ENCODE measurements around the gene TMEM91.
"Not testable (repeated sequence)": the region's sequence is repeated elsewhere in the genome, so short reads cannot be mapped to it uniquely, and the experiment has no call there.

The TMEM91 gene
- 7.8 to 10.3 reads per million in 2 donors for total RNA-seq

DNA sequence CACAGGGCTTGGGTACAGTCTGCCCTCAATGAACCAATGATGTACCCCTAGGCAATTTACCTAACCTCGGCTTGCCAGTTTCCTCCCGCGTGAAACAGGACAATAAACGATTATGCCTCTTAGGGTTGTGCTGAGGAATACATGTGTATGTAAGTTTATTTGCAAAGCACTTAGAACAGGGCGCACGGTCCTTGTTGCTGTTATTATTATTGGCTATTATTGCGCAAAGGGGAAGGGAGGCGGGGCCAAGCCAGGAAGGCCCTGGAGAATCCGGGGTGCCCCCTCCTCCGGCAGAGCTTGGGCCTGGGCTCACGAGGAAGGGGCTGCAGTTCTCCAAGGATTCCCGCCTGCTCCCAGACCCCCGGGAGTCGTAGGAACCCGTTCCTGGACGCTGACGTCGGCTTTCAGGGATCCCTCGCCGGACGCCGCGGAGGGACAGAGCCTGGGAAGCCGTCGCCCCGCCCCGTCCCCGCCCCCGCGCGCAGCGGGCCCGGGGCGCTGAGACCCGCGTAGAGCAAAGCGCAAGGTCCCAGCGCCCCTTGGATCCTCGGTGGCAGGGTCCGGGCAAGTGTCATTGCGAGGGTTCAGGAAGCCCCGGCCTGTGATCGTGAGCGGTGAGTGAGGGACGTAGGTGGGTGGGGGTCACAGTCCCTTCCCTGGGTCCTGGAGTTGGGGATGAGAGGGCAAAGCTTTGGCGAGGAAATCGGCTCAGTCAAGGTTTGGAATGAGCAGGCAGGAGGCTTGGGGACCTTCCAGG lies at the start of gene TMEM91:
Gene TMEM91, plus strand, starts transcription at position 293 of the 757 bp plus-strand sequence. CDS start 1,777 bp downstream, outside the sequence.
- no peak for DNase-seq

- no peak for DNase-seq
Observed at GRCh38 chr19:41327076-41327575, 49.2 kb upstream of the TMEM91 start.

DNA sequence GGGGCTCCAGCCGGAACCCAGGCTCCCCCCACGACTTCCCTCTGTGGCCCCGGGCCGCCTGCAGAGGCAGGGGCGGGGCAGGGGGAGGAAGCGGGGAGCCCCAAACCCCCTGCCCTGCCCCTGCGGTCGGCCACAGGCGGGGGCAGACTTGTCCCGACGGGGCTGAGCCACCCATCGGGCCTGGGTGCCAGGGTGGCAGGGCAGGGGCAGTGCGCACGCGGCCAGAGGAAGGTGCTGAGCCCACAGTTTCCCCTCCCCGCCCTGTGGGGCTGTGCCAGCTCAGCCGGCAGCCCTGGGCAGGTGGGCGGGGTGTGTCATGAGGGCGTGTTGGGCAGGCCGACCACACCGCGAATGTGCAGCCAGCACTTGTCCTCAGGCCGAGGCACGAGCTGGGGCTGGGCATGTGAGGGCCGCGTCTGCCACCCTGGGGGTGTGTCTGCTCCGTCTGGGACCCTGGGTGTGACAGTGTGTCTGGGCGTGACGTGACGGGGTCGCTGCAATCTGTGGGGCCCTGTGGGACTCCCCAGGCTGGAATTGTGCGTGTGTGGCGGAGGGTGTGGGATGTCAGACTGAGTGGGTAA lies 48.7 kb upstream of the TMEM91 start:
- peak; percentile 97 for DNase-seq

- no peak for DNase-seq
Observed at GRCh38 chr19:41328157-41328841, 48.0 kb upstream of the TMEM91 start.

DNA sequence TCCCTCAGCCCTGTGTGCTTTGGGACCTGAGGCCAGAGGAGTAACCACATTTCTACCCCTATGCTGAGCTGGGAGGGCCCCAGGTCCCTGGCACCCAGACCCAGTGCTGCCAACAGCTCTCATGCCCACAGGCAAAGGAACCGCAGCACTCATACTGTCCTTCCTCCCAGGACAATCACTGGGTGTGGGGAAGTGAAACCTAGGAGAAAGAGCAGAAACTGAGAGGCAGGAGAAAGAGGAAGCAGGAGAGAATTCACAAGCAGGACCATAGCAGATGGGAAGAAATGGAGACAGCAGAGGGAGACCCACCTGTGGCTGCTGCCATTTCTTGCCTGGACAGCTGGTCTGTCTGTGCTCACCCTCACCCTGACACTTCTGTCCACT lies 47.5 kb upstream of the TMEM91 start:
- no peak for DNase-seq

DNA sequence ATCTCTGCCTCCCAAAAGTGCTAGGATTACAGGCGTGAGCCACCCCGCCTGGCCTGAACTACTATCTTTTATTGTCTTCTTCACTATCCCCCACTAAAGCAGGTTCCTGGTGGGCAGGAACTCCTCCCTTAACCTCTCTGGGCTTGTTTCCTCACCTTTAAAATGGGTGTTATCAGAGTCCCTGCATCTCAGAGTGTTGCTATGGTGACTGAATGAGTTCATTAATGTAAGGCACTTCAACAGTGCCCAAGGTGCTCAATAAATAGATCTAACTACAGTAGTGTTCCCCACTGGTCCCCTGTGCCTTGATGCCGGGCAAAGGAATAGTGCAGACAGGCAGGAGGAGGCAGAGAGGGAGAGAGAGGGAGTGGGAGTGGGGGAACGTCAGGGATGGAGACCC lies 45.9 kb upstream of the TMEM91 start:
- no peak for DNase-seq

DNA sequence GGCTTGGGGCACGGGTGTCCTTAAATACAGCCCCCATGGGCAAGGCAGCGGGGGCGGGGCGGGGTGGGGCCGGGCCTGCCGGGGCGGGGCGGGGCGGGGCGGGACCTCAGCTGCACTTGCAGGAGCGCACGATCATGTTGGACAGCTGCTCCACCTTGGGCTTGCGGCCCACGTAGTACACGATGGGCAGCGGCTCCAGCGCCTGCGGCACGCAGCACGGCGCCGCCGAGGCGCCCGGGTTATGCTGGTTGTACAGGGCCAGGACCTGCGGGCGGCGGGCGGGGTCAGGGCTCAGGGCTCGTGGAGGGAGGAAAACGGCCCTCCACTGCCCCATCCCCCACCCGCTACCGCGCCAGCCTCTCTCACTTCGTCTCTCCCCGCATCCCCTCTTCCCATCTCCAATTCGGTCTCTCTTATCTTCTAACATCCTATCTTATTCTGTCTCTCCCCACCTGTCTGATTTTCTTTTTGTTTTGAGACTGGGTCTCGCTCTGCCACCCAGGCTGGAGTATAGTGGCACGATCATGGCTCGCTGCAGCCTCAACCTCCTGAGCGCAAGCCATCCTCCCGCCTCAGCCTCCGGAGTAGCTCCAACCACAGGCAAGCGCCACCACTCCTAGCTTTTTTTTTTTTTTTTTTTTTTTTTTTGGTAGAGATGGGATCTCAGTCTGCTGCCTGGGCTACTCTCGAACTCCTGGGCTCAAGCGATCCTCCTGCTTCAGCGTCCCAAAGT lies 45.2 kb upstream of the TMEM91 start:
- no peak for DNase-seq

GRCh38 chr19:41332000-41332399 lies 44.3 kb upstream of the TMEM91 start:
- no peak for DNase-seq

GRCh38 chr19:41332468-41332867 lies 43.9 kb upstream of the TMEM91 start:
- no peak for DNase-seq

DNA sequence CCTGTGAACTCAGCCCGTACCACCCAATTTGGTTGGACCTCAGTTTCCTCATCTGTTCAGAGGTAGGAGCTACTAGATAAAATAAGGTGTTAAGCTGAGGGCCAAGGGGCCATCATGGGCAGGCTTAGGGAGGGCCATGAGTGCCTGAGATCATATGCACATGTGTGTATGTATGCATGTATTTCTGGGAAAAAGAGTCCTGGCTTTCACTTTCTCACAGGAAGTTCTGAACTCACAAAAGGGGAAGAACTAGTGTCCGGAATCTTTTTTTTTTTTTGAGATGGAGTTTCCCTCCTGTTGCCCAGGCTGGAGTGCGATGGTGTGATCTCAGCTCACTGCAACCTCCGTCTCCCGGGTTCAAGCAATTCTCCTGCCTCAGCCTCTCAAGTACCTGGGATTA lies 41.5 kb upstream of the TMEM91 start:
- no peak for DNase-seq

DNA sequence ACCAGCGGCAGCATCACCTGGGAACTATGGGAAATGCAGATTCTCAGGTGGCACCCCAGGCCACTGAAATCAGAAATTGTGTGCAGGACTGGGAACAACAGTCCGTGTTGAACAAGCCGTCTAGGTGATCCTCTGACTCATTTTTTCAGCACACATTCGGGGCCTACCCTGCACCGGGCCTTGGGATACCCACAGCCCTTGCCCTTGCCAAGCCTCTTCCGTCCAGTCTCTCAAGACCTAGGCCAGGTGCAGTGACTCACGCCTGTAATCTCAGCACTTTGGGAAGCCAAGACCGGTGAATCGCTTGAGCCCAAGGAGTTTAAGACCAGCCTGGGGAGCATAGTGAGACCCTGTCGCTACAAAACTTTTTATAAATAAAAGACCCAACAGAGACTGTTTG lies 40.9 kb upstream of the TMEM91 start:
- DNase-seq = no peak

DNA sequence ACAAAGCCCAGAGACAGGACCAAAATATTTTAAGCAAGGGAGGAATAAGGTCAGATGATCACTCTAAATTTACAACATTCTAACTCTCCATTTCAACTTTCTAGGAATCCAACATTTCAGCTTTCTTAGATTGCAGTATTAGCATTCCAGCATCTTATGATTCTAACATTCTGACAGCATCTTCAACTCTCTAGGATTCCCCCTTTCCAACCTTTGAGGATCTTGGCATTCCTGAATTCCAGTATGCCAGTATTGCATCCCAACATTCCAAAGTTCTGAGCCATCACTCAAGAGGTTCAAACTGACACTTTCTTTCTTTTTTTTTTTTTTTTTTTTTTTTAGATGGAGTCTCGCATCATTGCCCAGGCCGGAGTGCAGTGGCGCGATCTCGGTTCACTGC lies 36.4 kb upstream of the TMEM91 start:
- DNase-seq = no peak

- DNase-seq = no peak
Observed at GRCh38 chr19:41341669-41342490, 34.5 kb upstream of the TMEM91 start.

- no peak for DNase-seq
Observed at GRCh38 chr19:41344162-41344561, 32.2 kb upstream of the TMEM91 start.

- DNase-seq = not testable (repeated sequence)
Observed at GRCh38 chr19:41346916-41347315, 29.4 kb upstream of the TMEM91 start.

DNA sequence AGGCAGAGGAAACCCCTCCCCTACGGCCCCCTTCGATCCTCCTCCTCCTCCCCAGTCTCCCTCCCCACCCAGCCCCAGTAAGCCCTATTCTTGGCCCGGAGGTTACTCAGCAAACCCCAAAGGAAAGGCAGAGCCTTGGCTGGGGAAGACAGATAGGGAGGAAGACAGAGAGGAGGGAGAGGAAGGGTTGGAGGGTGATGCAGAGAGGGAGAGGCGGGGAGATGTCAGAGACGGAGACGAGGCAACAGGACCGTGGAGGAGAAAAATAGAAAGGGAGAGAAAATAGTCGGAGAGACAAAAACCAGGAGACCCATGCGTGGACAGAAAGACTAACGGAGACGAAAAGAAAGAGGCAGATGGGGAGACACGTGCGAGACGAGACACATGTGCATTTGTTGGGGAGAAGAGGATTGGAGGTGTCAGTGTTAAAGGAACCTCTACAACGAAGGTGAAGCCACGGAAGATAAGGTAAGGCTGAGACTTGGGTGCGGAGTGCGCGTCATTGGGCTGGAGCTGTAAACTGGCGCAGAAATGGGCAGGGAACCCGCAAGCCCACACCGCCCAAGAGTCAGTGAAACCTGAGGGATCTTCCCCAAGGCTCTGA lies 25.5 kb upstream of the TMEM91 start:
- no peak for DNase-seq

GRCh38 chr19:41351339-41352245 lies 24.7 kb upstream of the TMEM91 start:
- DNase-seq = peak; percentile 91

DNA sequence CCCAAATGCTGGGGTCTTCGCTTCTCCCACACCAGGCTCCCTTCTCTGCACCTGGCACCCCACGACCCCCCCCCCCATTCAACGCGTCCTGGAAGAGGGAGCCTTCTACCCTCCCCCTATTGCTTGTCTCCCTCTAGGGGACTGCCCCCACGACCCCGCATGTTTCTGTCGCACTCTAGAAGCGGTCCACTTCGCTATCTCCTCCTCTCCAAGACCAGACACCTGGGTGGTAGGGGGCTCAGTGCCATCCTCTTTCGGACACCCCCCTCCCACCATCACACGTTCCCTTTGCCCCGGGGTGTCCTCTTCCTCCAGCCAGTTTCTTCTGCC lies 24.1 kb upstream of the TMEM91 start:
- DNase-seq = no peak

GRCh38 chr19:41352609-41353465 lies 23.5 kb upstream of the TMEM91 start:
- peak; percentile 64 for DNase-seq
